ENCODE results near the gene SLC29A4. TPM values are rescaled to one million over a fixed set of nuclear protein-coding genes. Genes with fewer than 3 reads are reported as not detected.
"Not testable (repeated sequence)": the region's sequence is repeated elsewhere in the genome, so short reads cannot be mapped to it uniquely, and the experiment has no call there.

SLC29A4 gene
- total and polyA plus RNA-seq, 11 donors = 1.6 to 7.3 (median 3.2) TPM

GRCh38 chr7:5287802-5288201 is 5.1 kb downstream of the SLC29A4 start:
- no peak overlapping the region for H3K27ac ChIP-seq
- no peaks in the 10 kb centered on the region for H3K9me3 ChIP-seq
- no peaks in the 10 kb centered on the region for H3K36me3 ChIP-seq
- TF ChIP-seq POLR2A (IDR thresholded peaks at IDR 0.05) (no peak), CTCF (IDR thresholded peaks at IDR 0.05) (no peak)
- intact Hi-C loops (cut with DNase I) = no loop called here
- DNase-seq = no peak
- no peak for ATAC-seq
- H3K27me3 ChIP-seq = peaks cover 0 to 17% (median 3%) of the 10 kb centered on the region in 9 donors
- H3K4me3 ChIP-seq = no peak overlapping the region
- H3K4me1 ChIP-seq = peaks cover 0 to 13% (median 5%) of the 10 kb centered on the region in 12 donors
- 93 to 95% (median 94%) methylated on average over 4 to 19 of the region's 19 CpGs for WGBS, 4 donors

- DNase-seq; ATAC-seq; H3K4me3 ChIP-seq; H3K9me3 ChIP-seq; H3K4me1 ChIP-seq; H3K36me3 ChIP-seq; H3K27ac ChIP-seq; intact Hi-C loops (cut with DNase I): not testable (repeated sequence)
- H3K27me3 ChIP-seq = peaks cover 0 to 11% (median 0%) of the 10 kb centered on the region in 9 donors
- WGBS, 4 donors = 91 to 95% (median 93%) methylated on average over 8 of the region's 8 CpGs
Observed at GRCh38 chr7:5288560-5288959, 5.8 kb downstream of the SLC29A4 start.

- no peak for DNase-seq
- intact Hi-C loops (cut with DNase I) = no loop called here
- no peak overlapping the region for H3K4me3 ChIP-seq
- H3K4me1 ChIP-seq = peaks cover 0 to 4% (median 0%) of the 10 kb centered on the region in 12 donors
- H3K27ac ChIP-seq = no peak overlapping the region
- 38 to 69% (median 54%) methylated on average over 7 of the region's 7 CpGs for WGBS, 4 donors
- TF ChIP-seq POLR2A (IDR thresholded peaks at IDR 0.05) (no peak), CTCF (IDR thresholded peaks at IDR 0.05) (no peak)
- no peak for ATAC-seq
- H3K9me3 ChIP-seq = no peaks in the 10 kb centered on the region
- H3K36me3 ChIP-seq = no peaks in the 10 kb centered on the region
- H3K27me3 ChIP-seq = peaks cover 0 to 3% (median 0%) of the 10 kb centered on the region in 9 donors
Observed at GRCh38 chr7:5289355-5289754, 6.6 kb downstream of the SLC29A4 start.

- no peaks in the 10 kb centered on the region for H3K9me3 ChIP-seq
- ATAC-seq = no peak
Observed at GRCh38 chr7:5291301-5291700, 8.6 kb downstream of the SLC29A4 start.

GRCh38 chr7:5291711-5292335 is 9.1 kb downstream of the SLC29A4 start:
- H3K27ac ChIP-seq; DNase-seq; H3K4me3 ChIP-seq; ATAC-seq; intact Hi-C loops (cut with DNase I); H3K9me3 ChIP-seq; H3K4me1 ChIP-seq; H3K36me3 ChIP-seq: not testable (repeated sequence)
- H3K27me3 ChIP-seq = peaks cover 0 to 15% (median under 1%) of the 10 kb centered on the region in 9 donors
- WGBS, 4 donors = 72 to 100% (median 84%) methylated on average over 1 to 15 of the region's 15 CpGs

More at GRCh38 chr7:5291301-5291700, 8.6 kb downstream of the SLC29A4 start:
- intact Hi-C loops (cut with DNase I) = no loop called here
- peaks cover 0 to 10% (median 0%) of the 10 kb centered on the region in 9 donors for H3K27me3 ChIP-seq
- H3K27ac ChIP-seq = no peak overlapping the region
- no peak for DNase-seq
- H3K4me1 ChIP-seq = no peaks in the 10 kb centered on the region
- H3K4me3 ChIP-seq = no peak overlapping the region
- no peaks in the 10 kb centered on the region for H3K36me3 ChIP-seq
- WGBS, 4 donors = 86 to 91% (median 88%) methylated on average over 8 of the region's 8 CpGs
- TF ChIP-seq CTCF (IDR thresholded peaks at IDR 0.05) = no peak
- TF ChIP-seq POLR2A (IDR thresholded peaks at IDR 0.05) = no peak

All from heart left ventricle (tissue), 16 donors.